NCI-H510A treated with DMSO at 0.1 percent for 48 hours (cell line): ENCODE measurements around the gene LRRK2.

Experiments used
- DNase-seq: peaks from one replicate; lab custom pipeline; 2025; lab: John Stamatoyannopoulos, UW

LRRK2 gene

GRCh38 chr12:40405419-40405818 lies 180.6 kb downstream of the LRRK2 start:
- no peak for DNase-seq
